BJ (cell line): ENCODE results near the gene ATP6V0A4. TPM values are rescaled to one million over a fixed set of nuclear protein-coding genes. Genes with fewer than 3 reads are reported as not detected.
"Not testable (repeated sequence)": the region's sequence is repeated elsewhere in the genome, so short reads cannot be mapped to it uniquely, and the experiment has no call there.

ENCODE experiments used
- CTCF ChIA-PET: fragments of 350-600 bp; formaldehyde crosslinking; extraction: SDS; loops from one replicate; lab custom pipeline; 2021; ENCODE audit warnings: antibody characterized with exemption, inconsistent platforms; lab: Yijun Ruan, JAX
- POLR2A ChIA-PET: fragments of 300-600 bp; sonication (Branson Sonifier 250); formaldehyde crosslinking; extraction: SDS; loops from one replicate; lab custom pipeline; 2021; ENCODE audit warnings: antibody characterized with exemption; lab: Charles Lee
- DNase-seq: peaks from one replicate; pipeline ENCODE4 v3.0.0-alpha.2; 2011; ENCODE audit warnings: low read depth
- H3K27me3 ChIP-seq: 2 replicates; pipeline ENCODE4 v1.6.0; 2011; ENCODE audit warnings: low read length; ENCODE audit not compliant: control insufficient read depth, insufficient read depth
- H3K36me3 ChIP-seq: 2 replicates; pipeline ENCODE4 v1.5.1; 2011; ENCODE audit warnings: low read length; ENCODE audit not compliant: control insufficient read depth, insufficient read depth
- H3K4me3 ChIP-seq: 2 replicates; pipeline ENCODE4 v1.5.1; 2011; ENCODE audit warnings: low read depth, mild to moderate bottlenecking, control low read depth, low read length
- polyA plus RNA-seq: library from polyadenylated mRNA; depleted of rRNA; stranded (reverse); fragments of >200 nt; gene quantifications from 2 replicates; pipeline ENCODE4 v1.2.3, GENCODE V29; 2011
- TF ChIP-seq, protein P1 (sequence below): IDR thresholded peaks from 2 replicates; pipeline ENCODE4 v1.5.1; 2011; ENCODE audit warnings: low read depth, mild to moderate bottlenecking, control low read depth, inconsistent platforms, low read length, moderate library complexity; ENCODE audit not compliant: insufficient read depth

Gene ATP6V0A4
- polyA plus RNA-seq, 1 experiment: 0.06 TPM

DNA sequence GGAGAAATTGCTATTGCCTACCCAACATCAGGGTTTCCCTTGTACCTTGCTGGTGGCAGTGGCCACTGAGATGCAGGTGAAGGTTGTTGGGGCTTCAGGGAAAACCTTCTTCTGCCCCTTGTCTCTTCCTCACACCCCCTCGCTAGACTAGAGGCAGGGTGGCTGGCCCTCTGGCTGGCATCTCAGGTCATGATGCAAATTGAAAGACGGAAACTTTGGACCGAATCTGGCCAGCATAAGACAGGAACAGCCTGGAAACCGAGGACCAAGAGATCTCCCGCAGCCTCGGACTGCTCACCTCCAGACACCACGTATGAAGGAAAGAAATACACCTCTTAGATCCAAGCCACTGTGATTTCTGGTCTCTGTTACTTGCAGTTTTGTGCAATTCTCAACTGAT lies 99.7 kb downstream of the ATP6V0A4 start:
- Histone ChIP-seq H3K4me3 (no peak overlapping the region), H3K36me3 (no peaks in the 10 kb centered on the region), H3K27me3 (no peaks in the 10 kb centered on the region)
- ChIA-PET CTCF (no interaction called here), POLR2A (no interaction called here)
- DNase-seq: no peak
- TF ChIP-seq, protein P1, sequence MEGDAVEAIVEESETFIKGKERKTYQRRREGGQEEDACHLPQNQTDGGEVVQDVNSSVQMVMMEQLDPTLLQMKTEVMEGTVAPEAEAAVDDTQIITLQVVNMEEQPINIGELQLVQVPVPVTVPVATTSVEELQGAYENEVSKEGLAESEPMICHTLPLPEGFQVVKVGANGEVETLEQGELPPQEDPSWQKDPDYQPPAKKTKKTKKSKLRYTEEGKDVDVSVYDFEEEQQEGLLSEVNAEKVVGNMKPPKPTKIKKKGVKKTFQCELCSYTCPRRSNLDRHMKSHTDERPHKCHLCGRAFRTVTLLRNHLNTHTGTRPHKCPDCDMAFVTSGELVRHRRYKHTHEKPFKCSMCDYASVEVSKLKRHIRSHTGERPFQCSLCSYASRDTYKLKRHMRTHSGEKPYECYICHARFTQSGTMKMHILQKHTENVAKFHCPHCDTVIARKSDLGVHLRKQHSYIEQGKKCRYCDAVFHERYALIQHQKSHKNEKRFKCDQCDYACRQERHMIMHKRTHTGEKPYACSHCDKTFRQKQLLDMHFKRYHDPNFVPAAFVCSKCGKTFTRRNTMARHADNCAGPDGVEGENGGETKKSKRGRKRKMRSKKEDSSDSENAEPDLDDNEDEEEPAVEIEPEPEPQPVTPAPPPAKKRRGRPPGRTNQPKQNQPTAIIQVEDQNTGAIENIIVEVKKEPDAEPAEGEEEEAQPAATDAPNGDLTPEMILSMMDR: no peak

DNA sequence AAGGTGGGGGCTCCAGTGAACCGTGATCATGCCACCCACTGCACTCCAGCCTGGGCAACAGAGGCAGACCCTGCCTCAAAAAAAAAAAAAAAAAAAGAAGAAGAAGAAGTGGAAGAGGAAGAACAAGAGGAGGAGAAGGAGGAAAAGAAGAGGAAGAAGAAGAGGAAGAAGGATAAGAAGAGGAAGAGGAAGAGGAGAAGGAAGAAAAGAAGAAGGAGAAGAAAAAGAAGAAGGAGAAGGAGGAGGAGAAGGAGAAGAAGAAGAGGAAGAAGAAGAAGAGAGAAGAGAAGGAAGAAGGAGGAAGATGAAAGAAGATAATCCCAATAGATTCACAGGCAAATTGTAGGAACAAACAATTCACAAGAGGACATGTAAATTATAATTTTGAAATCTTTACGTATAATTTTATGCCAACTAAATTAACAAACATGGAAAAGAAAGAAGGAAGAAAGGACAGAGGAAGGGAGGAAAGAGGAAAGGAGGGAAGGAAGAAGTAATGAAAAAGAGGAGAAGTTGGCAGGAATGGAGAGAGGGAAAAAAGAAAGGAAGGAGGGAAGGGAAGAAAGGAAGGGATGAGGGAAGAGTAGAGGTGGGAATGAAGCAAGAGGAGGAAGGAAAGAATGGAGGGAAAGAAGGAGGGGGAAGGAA lies 100.3 kb downstream of the ATP6V0A4 start:
- no peak overlapping the region for H3K4me3 ChIP-seq
- ChIA-PET POLR2A (no interaction called here), CTCF (no interaction called here)
- TF ChIP-seq, protein P1: no peak
- no peak for DNase-seq
- no peaks in the 10 kb centered on the region for H3K27me3 ChIP-seq
- H3K36me3 ChIP-seq: no peaks in the 10 kb centered on the region

DNA sequence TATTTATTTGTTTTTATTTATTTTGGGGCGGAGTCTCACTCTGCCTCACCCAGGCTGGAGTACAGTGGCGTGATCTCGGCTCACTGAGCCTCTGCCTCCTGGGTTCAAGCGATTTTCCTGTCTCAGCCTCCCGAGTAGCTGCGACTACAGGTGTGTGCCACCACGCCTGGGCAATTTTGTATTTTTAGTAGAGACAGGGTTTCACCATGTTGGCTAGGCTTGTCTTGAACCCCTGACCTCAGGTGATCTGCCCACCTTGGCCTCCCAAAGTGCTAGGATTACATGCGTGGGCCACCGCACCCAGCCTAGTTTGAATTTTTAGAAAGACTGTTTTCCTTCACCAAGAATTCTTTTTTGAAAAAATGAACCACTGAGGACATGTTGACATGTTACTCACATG lies 102.2 kb downstream of the ATP6V0A4 start:
- H3K36me3 ChIP-seq, CTCF ChIA-PET, POLR2A ChIA-PET, H3K4me3 ChIP-seq, DNase-seq, H3K27me3 ChIP-seq: not testable (repeated sequence)

DNA sequence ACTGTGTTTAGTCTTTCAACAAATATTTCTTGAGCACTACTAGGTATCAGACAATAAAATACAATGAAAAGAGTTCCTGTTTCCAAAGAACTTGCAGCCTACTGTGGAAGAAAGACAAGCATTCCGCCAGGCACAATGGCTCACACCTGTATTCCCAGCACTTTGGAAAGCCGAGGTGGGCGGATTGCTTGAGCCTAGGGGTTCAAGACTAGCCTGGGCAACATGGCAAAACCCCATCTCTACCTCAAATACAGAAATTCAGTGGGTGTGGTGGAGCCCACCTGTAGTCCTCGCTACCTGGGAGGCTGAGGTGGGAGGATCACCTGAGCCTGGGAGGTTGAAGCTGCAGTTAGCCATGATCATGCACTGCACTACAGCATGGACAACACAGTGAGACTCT lies 102.9 kb downstream of the ATP6V0A4 start:
- H3K4me3 ChIP-seq: no peak overlapping the region
- DNase-seq: no peak
- H3K36me3 ChIP-seq: no peaks in the 10 kb centered on the region
- ChIA-PET POLR2A (no interaction called here), CTCF (no interaction called here)
- no peaks in the 10 kb centered on the region for H3K27me3 ChIP-seq
- TF ChIP-seq, protein P1: no peak

DNA sequence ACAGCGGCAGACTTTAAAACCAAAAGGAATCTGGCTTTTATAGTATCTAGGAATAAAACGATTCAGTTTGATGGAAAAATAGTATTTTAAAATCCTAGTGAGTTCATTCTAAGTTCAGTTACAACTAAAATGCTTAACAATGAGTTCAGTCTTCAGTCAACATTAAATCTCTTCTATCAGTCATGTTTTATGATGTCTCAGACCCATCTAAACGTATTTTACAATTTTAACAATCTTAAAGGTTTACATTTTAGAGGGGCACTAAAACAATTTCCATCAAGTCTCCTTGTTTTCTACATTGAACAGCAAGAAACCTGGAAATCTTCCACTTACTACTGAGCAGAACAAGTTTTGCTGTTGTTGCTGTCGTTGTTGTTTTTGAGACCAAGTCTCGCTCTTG lies 106.8 kb downstream of the ATP6V0A4 start:
- DNase-seq: no peak
- TF ChIP-seq, protein P1: no peak
- POLR2A ChIA-PET: no interaction called here
- Histone ChIP-seq H3K4me3 (no peak overlapping the region), H3K27me3 (no peaks in the 10 kb centered on the region), H3K36me3 (no peaks in the 10 kb centered on the region)
- CTCF ChIA-PET: no interaction called here

DNA sequence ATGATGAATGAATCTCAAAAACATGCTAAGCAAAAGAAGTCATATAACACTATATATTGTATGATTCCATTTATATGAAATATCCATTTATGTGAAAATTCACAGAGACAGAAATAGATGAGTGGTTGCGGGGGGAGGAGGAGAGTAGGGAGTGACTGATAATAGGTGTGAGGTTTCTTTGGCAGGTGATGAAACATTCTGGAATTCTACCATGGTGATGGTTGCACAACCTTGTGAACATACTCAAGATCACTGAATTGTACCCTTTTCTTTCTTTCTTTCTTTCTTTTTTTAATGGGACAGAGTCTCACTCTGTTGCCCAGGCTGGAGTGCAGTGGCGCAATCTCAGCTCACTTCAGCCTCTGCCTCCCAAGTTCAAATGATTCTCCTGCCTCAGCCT lies 107.5 kb downstream of the ATP6V0A4 start:
- CTCF ChIA-PET: no interaction called here
- Histone ChIP-seq H3K4me3 (no peak overlapping the region), H3K27me3 (no peaks in the 10 kb centered on the region), H3K36me3 (no peaks in the 10 kb centered on the region)
- TF ChIP-seq, protein P1: no peak
- no peak for DNase-seq
- POLR2A ChIA-PET: no interaction called here

DNA sequence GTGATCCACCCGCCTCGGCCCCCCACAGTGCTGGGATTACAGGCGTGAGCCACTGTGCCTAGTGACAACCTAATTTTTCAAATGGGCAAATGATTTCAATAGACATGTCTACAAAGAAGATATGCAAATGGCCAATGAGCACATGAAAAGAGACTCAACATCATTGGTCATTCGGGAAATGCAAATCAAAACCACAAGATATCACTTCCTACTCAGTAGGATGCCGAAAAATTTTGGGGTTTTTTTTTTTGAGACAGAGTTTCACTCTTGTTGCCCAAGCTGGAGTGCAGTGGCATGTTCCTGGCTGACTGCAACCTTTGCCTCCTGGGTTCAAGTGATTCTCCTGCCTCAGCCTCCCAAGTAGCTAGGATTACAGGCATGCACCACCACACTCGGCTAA lies 110.0 kb downstream of the ATP6V0A4 start:
- H3K36me3 ChIP-seq, H3K4me3 ChIP-seq, POLR2A ChIA-PET, H3K27me3 ChIP-seq, DNase-seq, CTCF ChIA-PET: not testable (repeated sequence)
